ENCODE results near the gene DAB2IP.

The DAB2IP gene

GRCh38 chr9:121694001-121694400 lies 42.6 kb downstream of the DAB2IP start:
- TF ChIP-seq, protein P1, sequence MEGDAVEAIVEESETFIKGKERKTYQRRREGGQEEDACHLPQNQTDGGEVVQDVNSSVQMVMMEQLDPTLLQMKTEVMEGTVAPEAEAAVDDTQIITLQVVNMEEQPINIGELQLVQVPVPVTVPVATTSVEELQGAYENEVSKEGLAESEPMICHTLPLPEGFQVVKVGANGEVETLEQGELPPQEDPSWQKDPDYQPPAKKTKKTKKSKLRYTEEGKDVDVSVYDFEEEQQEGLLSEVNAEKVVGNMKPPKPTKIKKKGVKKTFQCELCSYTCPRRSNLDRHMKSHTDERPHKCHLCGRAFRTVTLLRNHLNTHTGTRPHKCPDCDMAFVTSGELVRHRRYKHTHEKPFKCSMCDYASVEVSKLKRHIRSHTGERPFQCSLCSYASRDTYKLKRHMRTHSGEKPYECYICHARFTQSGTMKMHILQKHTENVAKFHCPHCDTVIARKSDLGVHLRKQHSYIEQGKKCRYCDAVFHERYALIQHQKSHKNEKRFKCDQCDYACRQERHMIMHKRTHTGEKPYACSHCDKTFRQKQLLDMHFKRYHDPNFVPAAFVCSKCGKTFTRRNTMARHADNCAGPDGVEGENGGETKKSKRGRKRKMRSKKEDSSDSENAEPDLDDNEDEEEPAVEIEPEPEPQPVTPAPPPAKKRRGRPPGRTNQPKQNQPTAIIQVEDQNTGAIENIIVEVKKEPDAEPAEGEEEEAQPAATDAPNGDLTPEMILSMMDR (IDR thresholded peaks at IDR 0.05; ENCODE audit: low read depth, low read length) = no peak
- H3K4me3 ChIP-seq (ENCODE audit: low read depth, low read length) = no peak overlapping the region
- in situ Hi-C loops (cut with HindIII; ENCODE audit: low sequenced_read_pairs) = loop anchor here (10.0 kb wide), 1 partner anchor 139 kb away; no protein-coding TSS in a partner anchor
- DNase-seq (ENCODE audit: low read depth, low spot score) = no peak

DNA sequence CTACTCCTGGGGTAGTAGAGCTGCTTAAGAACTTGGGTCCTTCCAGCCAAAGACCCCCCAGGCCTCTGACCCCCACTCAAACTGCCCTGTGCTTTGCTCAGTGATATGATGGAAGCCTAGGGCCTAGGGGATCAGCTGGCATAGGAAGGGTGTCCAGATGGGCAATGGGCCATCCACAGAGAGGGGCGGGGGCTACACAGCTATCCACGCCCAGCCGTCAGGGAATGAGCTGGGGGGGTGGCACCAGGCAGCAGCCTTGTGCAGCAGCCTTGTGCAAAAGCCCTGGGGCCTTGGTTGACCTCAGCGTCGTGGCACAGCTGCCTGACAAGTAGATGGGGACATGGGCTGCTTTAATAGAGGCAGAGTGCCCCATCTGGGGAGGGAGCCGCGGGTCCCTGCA lies 43.2 kb downstream of the DAB2IP start:
- DNase-seq (ENCODE audit: low read depth, low spot score) = no peak
- in situ Hi-C loops (cut with HindIII; ENCODE audit: low sequenced_read_pairs) = loop anchor here (10.0 kb wide), 1 partner anchor 140 kb away; no protein-coding TSS in a partner anchor

GRCh38 chr9:121696930-121697329 lies 45.5 kb downstream of the DAB2IP start:
- DNase-seq (ENCODE audit: low read depth, low spot score) = no peak
- H3K4me3 ChIP-seq (ENCODE audit: low read depth, low read length) = no peak overlapping the region
- in situ Hi-C loops (cut with HindIII; ENCODE audit: low sequenced_read_pairs) = loop anchor here (10.0 kb wide), 1 partner anchor 142 kb away; no protein-coding TSS in a partner anchor
- TF ChIP-seq, protein P1 (IDR thresholded peaks at IDR 0.05; ENCODE audit: low read depth, low read length) = no peak

More for the DNA sequence above, 43.2 kb downstream of the DAB2IP start:
- TF ChIP-seq, protein P1 (IDR thresholded peaks at IDR 0.05; ENCODE audit: low read depth, low read length) = no peak
- H3K4me3 ChIP-seq (ENCODE audit: low read depth, low read length) = no peak overlapping the region

- peak; percentile 52 for DNase-seq (ENCODE audit: low read depth, low spot score)
- in situ Hi-C loops (cut with HindIII; ENCODE audit: low sequenced_read_pairs) = loop anchor here (10.0 kb wide), 1 partner anchor 144 kb away; no protein-coding TSS in a partner anchor
- H3K4me3 ChIP-seq (ENCODE audit: low read depth, low read length) = peak overlapping the region; percentile 65
- TF ChIP-seq, protein P1 (IDR thresholded peaks at IDR 0.05; ENCODE audit: low read depth, low read length) = no peak
Measured at GRCh38 chr9:121698627-121699570, 47.5 kb downstream of the DAB2IP start.

DNA sequence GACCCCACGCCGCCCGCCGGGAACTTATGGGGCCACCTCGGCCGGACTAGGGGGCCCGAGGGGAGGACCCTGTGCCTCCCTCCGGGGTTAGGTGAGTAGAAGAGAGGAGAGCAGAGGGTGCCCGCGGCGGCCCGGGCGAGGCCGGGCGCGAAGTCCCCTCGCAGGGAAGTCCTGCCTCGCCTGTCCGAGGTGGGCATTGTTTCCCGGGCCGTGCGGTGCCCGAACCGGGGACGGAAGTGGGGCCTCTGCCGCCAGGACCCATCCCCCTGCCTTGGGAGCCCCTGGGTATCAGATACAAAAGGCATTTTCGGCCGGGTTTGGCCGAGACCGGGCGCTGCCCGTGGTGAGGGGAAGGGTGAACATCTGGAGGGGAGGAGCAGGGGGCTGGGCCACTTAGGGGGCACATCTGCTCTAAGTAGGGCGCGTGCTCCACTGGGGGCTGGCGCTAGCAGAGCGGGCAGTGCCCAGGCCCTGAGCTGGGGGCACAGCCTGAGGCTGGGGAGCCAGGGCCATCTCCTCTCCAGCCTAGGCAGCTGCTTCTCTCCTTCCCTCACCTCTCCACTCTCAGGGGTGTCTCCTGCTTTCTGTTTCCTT lies 48.2 kb downstream of the DAB2IP start:
- H3K4me3 ChIP-seq (ENCODE audit: low read depth, low read length) = peak overlapping the region; percentile 65
- DNase-seq (ENCODE audit: low read depth, low spot score) = no peak
- in situ Hi-C loops (cut with HindIII; ENCODE audit: low sequenced_read_pairs) = loop anchor here (10.0 kb wide), 1 partner anchor 145 kb away; no protein-coding TSS in a partner anchor
- TF ChIP-seq, protein P1 (IDR thresholded peaks at IDR 0.05; ENCODE audit: low read depth, low read length) = no peak

GRCh38 chr9:121700165-121700831 lies 48.9 kb downstream of the DAB2IP start:
- H3K4me3 ChIP-seq (ENCODE audit: low read depth, low read length) = peak overlapping the region; percentile 65
- in situ Hi-C loops (cut with HindIII; ENCODE audit: low sequenced_read_pairs) = no loop called here
- DNase-seq (ENCODE audit: low read depth, low spot score) = peak; percentile 49
- TF ChIP-seq, protein P1 (IDR thresholded peaks at IDR 0.05; ENCODE audit: low read depth, low read length) = peak; percentile 81

Data from astrocyte of the spinal cord (primary cell).